ENCODE measurements around the gene CR1L. TPM values are rescaled to one million over a fixed set of nuclear protein-coding genes. Genes with fewer than 3 reads are reported as not detected.

The CR1L gene
- total RNA-seq, 1 experiment from 2014 or later: not detected

DNA sequence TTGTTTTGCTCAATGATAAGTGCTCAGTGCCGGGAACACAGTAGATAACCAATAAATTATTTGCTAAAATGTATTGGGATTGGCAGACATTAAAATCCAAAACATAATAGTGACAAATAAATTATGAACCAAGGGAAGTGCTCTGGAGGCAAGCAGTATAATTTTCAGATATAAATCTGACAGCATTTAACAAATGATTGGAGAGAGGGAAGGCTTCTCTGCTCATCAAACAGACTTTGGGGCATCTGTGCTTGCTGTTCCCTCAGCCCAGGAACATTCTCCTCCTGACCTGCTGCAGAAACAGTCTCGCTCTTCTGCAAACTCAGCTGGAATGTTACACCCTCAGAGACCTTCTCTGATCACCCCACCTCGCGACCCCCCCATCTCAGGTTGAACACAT is 109.1 kb downstream of the CR1L start:
- Histone ChIP-seq H3K36me3 (ENCODE audit: insufficient read depth, low read length, poor library complexity, severe bottlenecking) (peaks cover 21% of the 10 kb centered on the region), H3K4me1 (ENCODE audit: insufficient read depth, low read length, poor library complexity, severe bottlenecking) (peaks cover 46% of the 10 kb centered on the region), H3K27ac (ENCODE audit: low read depth, low read length, poor library complexity, severe bottlenecking) (no peak overlapping the region), H3K9me3 (ENCODE audit: low read depth, low read length, poor library complexity, severe bottlenecking) (no peaks in the 10 kb centered on the region), H3K27me3 (replicated peaks; ENCODE audit: insufficient read depth, low read depth, low read length, poor library complexity) (no peaks in the 10 kb centered on the region), H3K4me3 (ENCODE audit: low read depth, low read length, poor library complexity, severe bottlenecking) (no peak overlapping the region)
- CTCF ChIA-PET: no interaction called here
- no TSS peak for BruUV-seq (replicated peaks)
- DNase-seq (ENCODE audit: low spot score): no peak
- no peak for TF ChIP-seq EZH2 (IDR thresholded peaks at IDR 0.05; ENCODE audit: borderline replicate concordance, low read depth, low read length, poor library complexity, severe bottlenecking)
- TF ChIP-seq, protein P1, sequence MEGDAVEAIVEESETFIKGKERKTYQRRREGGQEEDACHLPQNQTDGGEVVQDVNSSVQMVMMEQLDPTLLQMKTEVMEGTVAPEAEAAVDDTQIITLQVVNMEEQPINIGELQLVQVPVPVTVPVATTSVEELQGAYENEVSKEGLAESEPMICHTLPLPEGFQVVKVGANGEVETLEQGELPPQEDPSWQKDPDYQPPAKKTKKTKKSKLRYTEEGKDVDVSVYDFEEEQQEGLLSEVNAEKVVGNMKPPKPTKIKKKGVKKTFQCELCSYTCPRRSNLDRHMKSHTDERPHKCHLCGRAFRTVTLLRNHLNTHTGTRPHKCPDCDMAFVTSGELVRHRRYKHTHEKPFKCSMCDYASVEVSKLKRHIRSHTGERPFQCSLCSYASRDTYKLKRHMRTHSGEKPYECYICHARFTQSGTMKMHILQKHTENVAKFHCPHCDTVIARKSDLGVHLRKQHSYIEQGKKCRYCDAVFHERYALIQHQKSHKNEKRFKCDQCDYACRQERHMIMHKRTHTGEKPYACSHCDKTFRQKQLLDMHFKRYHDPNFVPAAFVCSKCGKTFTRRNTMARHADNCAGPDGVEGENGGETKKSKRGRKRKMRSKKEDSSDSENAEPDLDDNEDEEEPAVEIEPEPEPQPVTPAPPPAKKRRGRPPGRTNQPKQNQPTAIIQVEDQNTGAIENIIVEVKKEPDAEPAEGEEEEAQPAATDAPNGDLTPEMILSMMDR (conservative IDR thresholded peaks at IDR 0.05; ENCODE audit: low read depth, low read length): no peak
- intact Hi-C loops (cut with micrococcal nuclease; ENCODE audit: unreplicated experiment): no loop called here
- POLR2A ChIA-PET (ENCODE audit: low non-redundant PET): no interaction called here

DNA sequence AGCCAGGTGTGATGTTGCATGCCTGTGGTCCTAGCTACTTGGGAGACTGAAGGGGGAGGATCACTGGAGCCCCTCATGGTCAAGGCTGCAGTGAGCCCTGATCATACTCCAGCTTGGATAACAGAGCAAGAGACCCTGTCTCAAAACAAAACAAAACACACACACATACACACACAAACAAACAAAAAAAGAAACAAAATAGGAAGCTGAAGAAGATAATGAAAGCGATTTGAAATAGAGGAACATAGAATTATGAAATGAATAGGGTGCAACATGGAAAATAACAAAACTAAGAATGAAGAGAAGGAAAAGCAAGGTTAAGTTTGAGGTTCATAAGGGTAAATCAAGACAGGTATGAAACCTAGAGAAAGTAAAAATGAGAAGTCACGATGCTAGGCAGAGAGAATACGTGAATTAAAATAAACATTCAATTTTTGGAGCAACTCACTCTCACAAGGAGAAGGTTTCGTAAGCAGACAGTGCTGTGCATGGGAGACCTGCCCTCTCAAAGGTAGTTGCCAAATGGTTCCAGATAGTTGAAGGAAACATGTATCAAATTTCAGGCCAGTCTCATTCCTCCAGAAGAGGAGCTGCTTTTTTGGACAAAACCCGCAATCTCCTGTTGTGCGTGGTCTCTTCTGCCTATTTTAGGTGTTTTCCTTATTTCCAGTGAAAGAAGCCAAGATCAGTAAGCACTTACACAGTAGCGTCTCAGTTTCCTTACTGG is 110.2 kb downstream of the CR1L start:
- Histone ChIP-seq H3K27me3 (replicated peaks; ENCODE audit: insufficient read depth, low read depth, low read length, poor library complexity) (no peaks in the 10 kb centered on the region), H3K36me3 (ENCODE audit: insufficient read depth, low read length, poor library complexity, severe bottlenecking) (peaks cover 32% of the 10 kb centered on the region), H3K9me3 (ENCODE audit: low read depth, low read length, poor library complexity, severe bottlenecking) (no peaks in the 10 kb centered on the region), H3K4me1 (ENCODE audit: insufficient read depth, low read length, poor library complexity, severe bottlenecking) (peaks cover 35% of the 10 kb centered on the region), H3K4me3 (ENCODE audit: low read depth, low read length, poor library complexity, severe bottlenecking) (no peak overlapping the region), H3K27ac (ENCODE audit: low read depth, low read length, poor library complexity, severe bottlenecking) (no peak overlapping the region)
- BruUV-seq (replicated peaks): no TSS peak
- no peak for DNase-seq (ENCODE audit: low spot score)
- ChIA-PET POLR2A (ENCODE audit: low non-redundant PET) (no interaction called here), CTCF (no interaction called here)
- TF ChIP-seq, protein P1 (conservative IDR thresholded peaks at IDR 0.05; ENCODE audit: low read depth, low read length): no peak
- no peak for TF ChIP-seq EZH2 (IDR thresholded peaks at IDR 0.05; ENCODE audit: borderline replicate concordance, low read depth, low read length, poor library complexity, severe bottlenecking)
- intact Hi-C loops (cut with micrococcal nuclease; ENCODE audit: unreplicated experiment): no loop called here

DNA sequence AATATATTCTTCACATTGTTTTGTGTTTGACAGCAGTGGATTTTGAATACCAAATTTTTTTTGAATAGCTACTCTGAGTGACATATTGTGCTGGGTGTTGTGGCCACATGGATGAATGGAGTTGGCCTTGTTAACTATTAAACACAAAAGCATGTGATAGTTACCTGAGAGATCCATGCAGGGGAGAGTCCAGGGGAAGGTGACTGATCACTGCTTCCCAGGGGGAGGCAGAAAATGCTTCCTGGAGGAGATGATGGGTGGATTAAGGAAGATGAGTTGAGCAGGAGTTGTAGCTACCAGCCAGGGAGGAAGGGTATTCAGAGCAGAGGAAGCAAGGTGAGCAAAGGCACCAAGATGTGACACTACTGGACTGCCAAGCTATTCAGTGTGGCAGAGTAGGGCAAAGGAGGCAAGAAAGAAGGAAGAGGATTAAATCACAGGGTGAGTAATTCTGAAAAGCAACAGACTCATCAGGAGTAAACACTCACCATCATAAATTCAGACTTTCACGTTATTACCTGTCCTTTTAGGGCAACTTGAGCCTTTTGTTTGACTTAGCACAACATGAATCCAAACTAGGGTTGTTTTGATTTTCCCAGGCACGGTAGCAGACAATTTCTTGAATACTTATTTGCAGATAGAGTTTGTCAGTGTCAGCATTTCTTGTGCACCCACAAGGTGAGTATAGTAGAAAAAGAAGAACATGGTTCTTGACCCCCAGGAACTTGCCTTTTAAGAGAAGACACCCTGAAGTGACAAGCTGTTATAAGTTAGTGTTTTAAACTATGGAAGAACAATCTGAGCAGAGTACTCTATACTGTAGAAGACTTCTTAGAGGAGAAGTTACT is 111.1 kb downstream of the CR1L start:
- Histone ChIP-seq H3K27ac (ENCODE audit: low read depth, low read length, poor library complexity, severe bottlenecking) (no peak overlapping the region), H3K27me3 (replicated peaks; ENCODE audit: insufficient read depth, low read depth, low read length, poor library complexity) (no peaks in the 10 kb centered on the region), H3K9me3 (ENCODE audit: low read depth, low read length, poor library complexity, severe bottlenecking) (no peaks in the 10 kb centered on the region), H3K36me3 (ENCODE audit: insufficient read depth, low read length, poor library complexity, severe bottlenecking) (peaks cover 40% of the 10 kb centered on the region), H3K4me1 (ENCODE audit: insufficient read depth, low read length, poor library complexity, severe bottlenecking) (peaks cover 26% of the 10 kb centered on the region), H3K4me3 (ENCODE audit: low read depth, low read length, poor library complexity, severe bottlenecking) (no peak overlapping the region)
- ChIA-PET CTCF (no interaction called here), POLR2A (ENCODE audit: low non-redundant PET) (no interaction called here)
- no peak for TF ChIP-seq EZH2 (IDR thresholded peaks at IDR 0.05; ENCODE audit: borderline replicate concordance, low read depth, low read length, poor library complexity, severe bottlenecking)
- TF ChIP-seq, protein P1 (conservative IDR thresholded peaks at IDR 0.05; ENCODE audit: low read depth, low read length): no peak
- no peak for DNase-seq (ENCODE audit: low spot score)
- no TSS peak for BruUV-seq (replicated peaks)
- intact Hi-C loops (cut with micrococcal nuclease; ENCODE audit: unreplicated experiment): no loop called here

All from A673 (cell line).